ENCODE measurements around the gene CYP46A1.
"Not testable (repeated sequence)": the region's sequence is repeated elsewhere in the genome, so short reads cannot be mapped to it uniquely, and the experiment has no call there.

CYP46A1 gene

GRCh38 chr14:99758872-99759545, 74.9 kb downstream of the CYP46A1 start:
- H3K4me1 Mint-ChIP-seq (ENCODE audit: low read depth), result peaks cover 12% of the 10 kb centered on the region
- H3K4me3 Mint-ChIP-seq, result no peak overlapping the region
- H3K9me3 Mint-ChIP-seq, result no peaks in the 10 kb centered on the region
- H3K27ac Mint-ChIP-seq, result no peak overlapping the region
- no peaks in the 10 kb centered on the region for H3K36me3 Mint-ChIP-seq (ENCODE audit: low read depth)
- H3K27me3 Mint-ChIP-seq, result peaks cover 42% of the 10 kb centered on the region
- DNase-seq, result no peak

GRCh38 chr14:99759546-99759925, 75.4 kb downstream of the CYP46A1 start:
- no peak overlapping the region for H3K4me3 Mint-ChIP-seq
- H3K27me3 Mint-ChIP-seq, result peaks cover 37% of the 10 kb centered on the region
- H3K27ac Mint-ChIP-seq, result no peak overlapping the region
- H3K4me1 Mint-ChIP-seq (ENCODE audit: low read depth), result peaks cover 9% of the 10 kb centered on the region
- DNase-seq, result no peak
- H3K9me3 Mint-ChIP-seq, result no peaks in the 10 kb centered on the region
- H3K36me3 Mint-ChIP-seq (ENCODE audit: low read depth), result no peaks in the 10 kb centered on the region

- H3K27me3 Mint-ChIP-seq, result peaks cover 27% of the 10 kb centered on the region
- H3K27ac Mint-ChIP-seq, result no peak overlapping the region
- H3K4me3 Mint-ChIP-seq, result no peak overlapping the region
- DNase-seq, result no peak
- H3K4me1 Mint-ChIP-seq (ENCODE audit: low read depth), result peaks cover 8% of the 10 kb centered on the region
- no peaks in the 10 kb centered on the region for H3K36me3 Mint-ChIP-seq (ENCODE audit: low read depth)
- H3K9me3 Mint-ChIP-seq, result no peaks in the 10 kb centered on the region
Observed at GRCh38 chr14:99760817-99761216, 76.7 kb downstream of the CYP46A1 start.

- not testable (repeated sequence) for H3K4me1 Mint-ChIP-seq (ENCODE audit: low read depth); H3K4me3 Mint-ChIP-seq; H3K27ac Mint-ChIP-seq; DNase-seq; H3K36me3 Mint-ChIP-seq (ENCODE audit: low read depth); H3K9me3 Mint-ChIP-seq
- H3K27me3 Mint-ChIP-seq, result peaks cover 15% of the 10 kb centered on the region
Observed at GRCh38 chr14:99762911-99763310, 78.8 kb downstream of the CYP46A1 start.

- Mint-ChIP-seq H3K27me3 (peaks cover 15% of the 10 kb centered on the region), H3K36me3 (ENCODE audit: low read depth) (no peaks in the 10 kb centered on the region), H3K9me3 (no peaks in the 10 kb centered on the region), H3K4me1 (ENCODE audit: low read depth) (no peaks in the 10 kb centered on the region), H3K4me3 (no peak overlapping the region), H3K27ac (no peak overlapping the region)
- DNase-seq, result no peak
Observed at GRCh38 chr14:99763527-99764221, 79.6 kb downstream of the CYP46A1 start.

GRCh38 chr14:99764222-99764706, 80.2 kb downstream of the CYP46A1 start:
- Mint-ChIP-seq H3K9me3 (no peaks in the 10 kb centered on the region), H3K27me3 (peaks cover 13% of the 10 kb centered on the region), H3K36me3 (ENCODE audit: low read depth) (no peaks in the 10 kb centered on the region), H3K27ac (no peak overlapping the region), H3K4me3 (no peak overlapping the region), H3K4me1 (ENCODE audit: low read depth) (no peaks in the 10 kb centered on the region)
- no peak for DNase-seq

GRCh38 chr14:99768381-99768780, 84.3 kb downstream of the CYP46A1 start:
- Mint-ChIP-seq H3K4me3 (no peak overlapping the region), H3K9me3 (no peaks in the 10 kb centered on the region), H3K27ac (no peak overlapping the region), H3K36me3 (ENCODE audit: low read depth) (no peaks in the 10 kb centered on the region), H3K27me3 (peaks cover 6% of the 10 kb centered on the region), H3K4me1 (ENCODE audit: low read depth) (no peaks in the 10 kb centered on the region)
- DNase-seq, result no peak

GRCh38 chr14:99769123-99769522, 85.0 kb downstream of the CYP46A1 start:
- Mint-ChIP-seq H3K4me3 (no peak overlapping the region), H3K9me3 (no peaks in the 10 kb centered on the region)

GRCh38 chr14:99769799-99770198, 85.7 kb downstream of the CYP46A1 start:
- peaks cover 11% of the 10 kb centered on the region for H3K27me3 Mint-ChIP-seq
- no peaks in the 10 kb centered on the region for H3K9me3 Mint-ChIP-seq
- DNase-seq, result no peak
- no peak overlapping the region for H3K4me3 Mint-ChIP-seq
- H3K36me3 Mint-ChIP-seq (ENCODE audit: low read depth), result no peaks in the 10 kb centered on the region
- H3K4me1 Mint-ChIP-seq (ENCODE audit: low read depth), result peaks cover 6% of the 10 kb centered on the region
- H3K27ac Mint-ChIP-seq, result no peak overlapping the region

More at GRCh38 chr14:99769123-99769522, 85.0 kb downstream of the CYP46A1 start:
- Mint-ChIP-seq H3K27me3 (peaks cover 6% of the 10 kb centered on the region), H3K4me1 (ENCODE audit: low read depth) (peaks cover under 1% of the 10 kb centered on the region), H3K36me3 (ENCODE audit: low read depth) (no peaks in the 10 kb centered on the region), H3K27ac (no peak overlapping the region)
- no peak for DNase-seq

GRCh38 chr14:99772371-99773283, 88.5 kb downstream of the CYP46A1 start:
- Mint-ChIP-seq H3K4me1 (ENCODE audit: low read depth) (peaks cover 11% of the 10 kb centered on the region), H3K27me3 (peaks cover 32% of the 10 kb centered on the region), H3K4me3 (no peak overlapping the region), H3K36me3 (ENCODE audit: low read depth) (no peaks in the 10 kb centered on the region), H3K9me3 (no peaks in the 10 kb centered on the region), H3K27ac (no peak overlapping the region)
- no peak for DNase-seq

- Mint-ChIP-seq H3K4me1 (ENCODE audit: low read depth) (peaks cover 11% of the 10 kb centered on the region), H3K4me3 (no peak overlapping the region), H3K27me3 (peaks cover 44% of the 10 kb centered on the region), H3K27ac (no peak overlapping the region), H3K36me3 (ENCODE audit: low read depth) (no peaks in the 10 kb centered on the region), H3K9me3 (peaks cover 2% of the 10 kb centered on the region)
- no peak for DNase-seq
Observed at GRCh38 chr14:99773521-99774497, 89.7 kb downstream of the CYP46A1 start.

GRCh38 chr14:99774556-99775307, 90.6 kb downstream of the CYP46A1 start:
- no peak overlapping the region for H3K4me3 Mint-ChIP-seq
- no peaks in the 10 kb centered on the region for H3K36me3 Mint-ChIP-seq (ENCODE audit: low read depth)
- DNase-seq, result no peak
- peaks cover 10% of the 10 kb centered on the region for H3K9me3 Mint-ChIP-seq
- H3K27ac Mint-ChIP-seq, result no peak overlapping the region
- H3K27me3 Mint-ChIP-seq, result peaks cover 52% of the 10 kb centered on the region
- H3K4me1 Mint-ChIP-seq (ENCODE audit: low read depth), result peaks cover 11% of the 10 kb centered on the region

GRCh38 chr14:99775351-99775750, 91.3 kb downstream of the CYP46A1 start:
- Mint-ChIP-seq H3K36me3 (ENCODE audit: low read depth) (no peaks in the 10 kb centered on the region), H3K9me3 (peaks cover 10% of the 10 kb centered on the region), H3K27ac (no peak overlapping the region), H3K4me3 (no peak overlapping the region), H3K4me1 (ENCODE audit: low read depth) (peaks cover 11% of the 10 kb centered on the region), H3K27me3 (peaks cover 58% of the 10 kb centered on the region)
- DNase-seq, result no peak

All from activated T-cell treated with anti-CD3 and anti-CD28 coated beads, Interleukin-2, amount 50 U/mL, for 24 hours (primary cell).